ENCODE measurements around the gene GTF3C2.

The GTF3C2 gene, protein sequence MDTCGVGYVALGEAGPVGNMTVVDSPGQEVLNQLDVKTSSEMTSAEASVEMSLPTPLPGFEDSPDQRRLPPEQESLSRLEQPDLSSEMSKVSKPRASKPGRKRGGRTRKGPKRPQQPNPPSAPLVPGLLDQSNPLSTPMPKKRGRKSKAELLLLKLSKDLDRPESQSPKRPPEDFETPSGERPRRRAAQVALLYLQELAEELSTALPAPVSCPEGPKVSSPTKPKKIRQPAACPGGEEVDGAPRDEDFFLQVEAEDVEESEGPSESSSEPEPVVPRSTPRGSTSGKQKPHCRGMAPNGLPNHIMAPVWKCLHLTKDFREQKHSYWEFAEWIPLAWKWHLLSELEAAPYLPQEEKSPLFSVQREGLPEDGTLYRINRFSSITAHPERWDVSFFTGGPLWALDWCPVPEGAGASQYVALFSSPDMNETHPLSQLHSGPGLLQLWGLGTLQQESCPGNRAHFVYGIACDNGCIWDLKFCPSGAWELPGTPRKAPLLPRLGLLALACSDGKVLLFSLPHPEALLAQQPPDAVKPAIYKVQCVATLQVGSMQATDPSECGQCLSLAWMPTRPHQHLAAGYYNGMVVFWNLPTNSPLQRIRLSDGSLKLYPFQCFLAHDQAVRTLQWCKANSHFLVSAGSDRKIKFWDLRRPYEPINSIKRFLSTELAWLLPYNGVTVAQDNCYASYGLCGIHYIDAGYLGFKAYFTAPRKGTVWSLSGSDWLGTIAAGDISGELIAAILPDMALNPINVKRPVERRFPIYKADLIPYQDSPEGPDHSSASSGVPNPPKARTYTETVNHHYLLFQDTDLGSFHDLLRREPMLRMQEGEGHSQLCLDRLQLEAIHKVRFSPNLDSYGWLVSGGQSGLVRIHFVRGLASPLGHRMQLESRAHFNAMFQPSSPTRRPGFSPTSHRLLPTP

DNA sequence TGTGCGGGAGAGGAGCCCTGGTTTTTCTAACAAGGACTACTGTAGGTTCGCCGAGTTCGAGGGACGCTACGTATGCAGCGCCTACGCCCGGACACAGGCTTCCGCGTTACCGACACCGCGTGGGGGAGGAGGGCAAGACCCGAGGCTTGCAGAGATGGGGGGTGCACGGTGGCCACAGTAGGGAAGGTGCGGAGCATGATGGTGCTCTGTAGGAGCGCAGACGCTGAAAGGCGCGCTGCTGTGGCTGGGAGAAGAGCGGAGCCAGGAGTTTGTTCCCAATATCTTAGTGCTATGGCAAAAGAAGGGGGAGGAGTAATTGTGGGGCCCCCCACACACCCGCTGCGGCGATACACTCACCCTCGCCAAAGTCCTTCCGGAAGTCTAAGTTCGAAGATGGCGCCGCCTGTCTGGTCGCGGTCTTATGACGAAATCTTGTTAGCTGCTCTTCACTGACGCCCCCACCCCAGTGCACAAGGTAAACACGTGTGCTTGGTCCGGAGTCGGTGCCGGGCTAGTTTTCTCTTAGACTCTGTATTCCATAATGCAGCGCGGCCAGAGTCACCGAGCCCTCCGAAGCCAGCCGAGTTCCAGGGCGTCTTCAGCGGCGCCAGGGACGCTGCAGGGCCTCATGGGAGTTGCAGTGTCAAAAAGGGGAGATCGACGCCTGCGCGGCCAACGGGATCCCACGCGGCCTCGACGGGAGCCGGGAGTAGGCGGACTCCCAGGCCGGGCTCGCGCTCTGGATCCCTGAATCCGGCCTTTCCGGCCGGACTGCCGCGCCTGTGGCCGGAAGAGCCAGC, at the start of gene GTF3C2:
TSS of gene GTF3C2 (minus strand) at position 383 of the 800 bp plus-strand sequence. CDS start 13,210 bp downstream, outside the sequence.
- DNase-seq = peak; percentile 97 to 98

DNA sequence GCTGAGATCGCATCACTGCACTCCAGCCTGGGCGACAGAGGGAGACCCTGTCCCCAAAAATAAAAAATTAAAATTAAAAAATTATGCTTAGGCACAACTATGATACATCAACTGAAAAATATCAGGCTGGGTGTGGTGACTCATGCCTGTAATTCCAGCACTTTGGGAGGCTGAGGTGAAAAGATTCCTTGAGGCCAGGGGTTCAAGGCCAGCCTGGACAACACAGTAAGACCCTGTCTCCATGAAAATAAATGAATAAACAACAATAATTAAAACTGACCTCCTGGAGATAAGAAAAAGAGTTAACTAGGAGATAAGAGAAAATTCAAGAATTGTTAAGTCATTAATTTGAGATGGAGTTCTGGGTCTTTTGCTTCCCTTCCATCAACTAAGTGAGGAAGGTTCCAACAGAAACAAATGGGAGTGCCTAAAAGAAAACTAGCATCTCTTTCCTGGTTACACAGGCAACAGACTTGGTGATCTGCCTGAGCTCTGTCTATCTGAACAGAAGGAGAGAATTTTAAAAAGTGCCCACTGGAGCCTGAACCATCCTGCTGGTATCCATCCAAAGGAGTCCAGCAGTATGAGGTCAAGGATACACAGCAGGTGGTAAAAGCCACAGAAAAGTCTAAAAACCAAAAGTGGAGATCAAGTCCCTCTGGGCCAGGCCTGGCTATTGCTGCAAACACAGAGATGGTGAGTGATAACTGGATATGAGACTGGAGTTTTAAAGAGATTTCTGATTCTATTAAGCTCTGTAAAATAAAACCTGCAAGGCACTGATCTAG, 44.0 kb upstream of the GTF3C2 start:
- DNase-seq = no peak

DNA sequence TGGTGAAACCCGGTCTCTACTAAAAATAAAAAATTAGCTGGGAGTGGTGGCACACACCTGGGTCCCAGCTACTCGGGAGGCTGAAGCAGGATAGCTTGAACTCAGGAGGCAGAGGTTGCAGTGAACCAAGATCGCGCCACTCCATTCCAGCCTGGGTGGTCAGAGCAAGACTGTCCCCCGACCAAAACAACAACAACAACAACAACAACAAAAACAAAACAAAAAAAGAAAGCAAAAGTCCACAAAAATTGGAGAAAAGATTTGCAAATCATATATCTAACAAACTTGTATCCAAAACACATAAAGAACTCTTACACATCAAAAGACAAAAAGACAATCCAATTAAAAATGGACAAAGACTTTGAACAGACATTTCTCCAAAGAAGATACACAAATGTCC, 42.4 kb upstream of the GTF3C2 start:
- DNase-seq = no peak

DNA sequence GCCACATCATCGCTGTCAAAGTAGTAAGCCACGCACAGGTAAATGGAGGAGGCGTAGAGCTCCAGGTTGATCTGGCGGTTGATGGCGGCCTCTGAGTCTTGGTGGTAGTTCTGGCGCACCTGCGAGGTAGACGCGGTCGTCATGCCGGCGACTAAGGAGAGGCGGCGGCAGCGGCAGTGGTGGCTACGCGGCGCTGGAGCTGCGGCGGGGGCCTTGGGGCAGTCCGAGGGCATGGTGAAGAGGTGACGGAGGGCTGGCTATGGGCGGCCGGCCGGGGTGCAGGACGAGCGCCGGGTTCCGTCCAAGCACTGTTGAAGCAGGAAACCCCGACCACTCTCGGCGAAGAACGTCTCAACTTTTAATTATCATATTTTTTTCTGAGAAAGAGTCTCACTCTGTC, 36.7 kb upstream of the GTF3C2 start:
- DNase-seq = no peak

DNA sequence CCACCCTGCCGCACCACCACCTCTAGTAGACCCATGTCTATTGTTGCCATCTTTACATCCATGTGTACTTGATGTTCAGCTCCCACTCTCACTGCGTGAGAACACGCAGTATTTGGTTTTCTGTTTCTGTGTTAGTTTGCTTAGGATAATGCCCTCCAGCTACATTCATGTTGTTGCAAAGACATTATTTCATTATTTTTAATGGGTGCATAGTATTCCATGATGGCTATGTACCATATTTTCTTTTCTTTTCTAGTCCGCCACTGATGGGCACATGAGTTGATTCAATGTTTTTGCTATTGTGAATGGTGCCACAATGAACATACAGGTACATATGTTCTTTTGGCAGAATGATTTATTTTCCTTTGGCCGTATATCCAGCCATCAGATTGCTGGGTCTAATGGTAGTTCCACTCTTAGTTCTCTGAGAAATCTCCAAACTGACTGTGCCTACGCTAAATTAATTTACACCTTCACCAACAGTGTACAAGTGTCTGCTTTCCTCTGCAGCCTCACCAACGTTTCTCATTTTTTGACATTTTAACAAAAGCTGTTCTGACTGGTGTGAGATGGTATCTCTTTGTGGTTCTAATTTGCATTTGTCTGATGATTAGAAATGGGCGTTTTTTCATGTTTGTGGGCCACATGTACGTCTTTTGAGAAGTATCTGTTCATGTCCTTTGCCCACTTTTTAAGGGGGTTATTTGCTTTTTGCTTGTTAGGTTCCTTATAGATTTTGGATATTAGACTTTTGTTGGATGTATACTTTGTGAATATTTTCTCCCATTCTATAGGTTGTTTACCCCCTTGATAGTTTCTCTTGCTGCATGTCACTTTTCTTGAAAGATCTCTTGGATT, 34.5 kb upstream of the GTF3C2 start:
- DNase-seq = no peak

DNA sequence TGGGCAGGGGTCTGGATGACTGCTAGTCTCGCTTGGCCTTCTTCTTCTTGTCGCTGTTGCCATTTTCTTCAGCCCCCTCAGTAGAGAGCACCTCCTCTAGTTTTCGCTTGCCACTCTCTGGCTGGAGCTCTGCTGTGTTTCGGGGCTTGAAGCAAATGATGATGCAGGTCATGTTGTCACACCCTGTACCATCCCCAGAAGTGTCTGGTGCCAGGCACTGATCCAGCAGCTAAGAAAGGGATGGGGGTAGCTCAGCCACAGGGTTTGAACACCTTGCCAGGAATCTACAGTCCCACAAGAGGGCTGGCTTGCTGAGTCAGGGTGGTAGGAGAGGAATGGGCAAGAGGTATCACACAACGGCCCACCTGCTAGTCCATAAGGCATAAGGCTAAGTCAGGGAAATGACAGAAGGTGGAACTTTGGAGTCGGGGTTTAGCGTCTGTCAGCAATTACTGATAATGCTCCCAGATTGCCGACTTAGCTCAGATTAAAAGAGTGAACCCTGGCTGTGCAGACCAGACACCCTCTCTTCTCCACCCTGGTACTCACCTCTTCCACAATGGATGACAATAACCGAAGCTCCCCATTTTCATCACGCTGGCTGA, 25.1 kb upstream of the GTF3C2 start:
- no peak for DNase-seq

DNA sequence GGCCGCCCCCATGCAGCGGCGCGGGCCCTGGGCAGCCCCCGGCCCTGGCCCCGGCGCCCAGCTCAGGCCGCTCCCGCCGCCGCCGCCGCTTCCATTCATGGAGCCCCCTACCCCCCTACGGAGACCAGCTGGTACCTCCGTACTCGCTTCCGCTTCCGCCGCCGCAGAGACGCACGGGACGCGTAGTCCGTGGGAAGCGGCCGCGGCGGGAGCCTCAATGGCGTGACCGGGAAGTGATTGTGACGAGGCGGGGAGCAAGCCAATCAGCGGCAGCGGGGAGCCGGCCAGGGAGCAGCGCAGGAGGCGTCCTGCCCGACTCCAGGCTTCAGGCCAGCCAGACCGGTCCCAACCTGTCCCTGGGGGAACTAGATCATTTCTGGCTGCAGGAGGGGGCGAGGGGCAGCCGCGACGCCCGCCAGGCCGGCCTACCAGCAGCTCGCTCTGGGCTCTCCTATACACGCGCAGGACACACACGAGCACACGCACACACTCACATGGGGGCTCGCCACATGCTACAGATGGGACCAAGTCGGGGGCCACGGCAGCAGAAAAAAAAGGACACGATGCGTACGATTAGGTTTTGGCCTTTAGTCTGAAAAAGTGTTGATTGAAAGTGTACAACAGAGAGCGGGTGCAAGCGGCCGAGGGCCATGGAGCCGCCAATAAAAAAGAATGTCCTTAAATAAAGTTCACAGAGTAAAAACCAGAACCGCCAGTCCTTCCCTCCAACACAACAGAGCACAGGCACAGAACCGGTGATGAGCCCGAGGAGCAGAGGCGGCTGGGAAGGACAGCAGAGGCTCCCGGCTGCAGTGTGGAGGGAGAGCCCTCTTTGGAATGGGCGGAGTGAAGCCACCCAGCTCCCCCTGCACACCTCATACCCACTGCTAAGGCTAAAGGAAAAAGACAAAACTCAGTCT, 24.3 kb upstream of the GTF3C2 start, which contains the start of gene ZNF513:
TSS of gene ZNF513 (minus strand) at position 109 of the 920 bp plus-strand sequence. CDS start 208 bp downstream, outside the sequence.
- DNase-seq = peak; percentile 97 to 98

DNA sequence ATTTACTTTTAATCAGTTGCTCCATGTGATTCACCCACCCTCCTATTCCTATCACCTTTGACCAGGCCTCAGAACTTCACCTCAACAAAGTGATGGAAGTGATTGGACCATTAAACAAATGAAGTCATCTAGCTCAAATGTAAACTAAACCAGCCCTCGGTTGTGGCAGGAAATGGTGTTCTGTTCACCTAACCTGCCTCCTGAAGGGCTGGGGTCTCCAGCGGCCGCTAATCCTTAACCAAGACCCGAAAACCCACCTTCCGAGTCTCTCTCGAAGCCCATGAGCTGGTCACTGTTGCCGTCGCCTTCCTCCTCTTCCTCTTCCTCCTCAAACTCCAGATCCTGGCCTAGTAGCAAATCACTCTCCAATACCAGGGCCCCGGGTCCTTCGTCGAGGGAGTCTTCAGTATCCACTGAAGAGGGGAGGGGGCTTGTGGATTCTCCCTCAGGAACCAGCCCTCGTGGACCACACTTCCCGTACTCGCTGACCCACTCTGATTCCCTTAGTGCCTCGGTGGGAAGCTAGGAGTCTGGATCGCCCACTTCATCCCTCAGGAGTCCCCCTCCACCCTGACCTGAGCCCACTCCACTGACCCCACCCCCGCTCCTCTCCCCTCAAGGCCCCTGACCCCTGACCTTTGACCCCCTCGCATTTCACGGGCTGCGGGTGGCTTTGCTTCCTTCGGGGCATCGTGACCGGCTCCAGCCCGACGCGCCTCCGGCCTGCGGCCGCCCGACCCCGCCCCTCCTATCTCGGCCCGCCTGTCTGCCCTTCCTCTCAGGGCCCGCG, 23.5 kb upstream of the GTF3C2 start:
- peak in 1 of 2 experiments; percentile 46 for DNase-seq

DNA sequence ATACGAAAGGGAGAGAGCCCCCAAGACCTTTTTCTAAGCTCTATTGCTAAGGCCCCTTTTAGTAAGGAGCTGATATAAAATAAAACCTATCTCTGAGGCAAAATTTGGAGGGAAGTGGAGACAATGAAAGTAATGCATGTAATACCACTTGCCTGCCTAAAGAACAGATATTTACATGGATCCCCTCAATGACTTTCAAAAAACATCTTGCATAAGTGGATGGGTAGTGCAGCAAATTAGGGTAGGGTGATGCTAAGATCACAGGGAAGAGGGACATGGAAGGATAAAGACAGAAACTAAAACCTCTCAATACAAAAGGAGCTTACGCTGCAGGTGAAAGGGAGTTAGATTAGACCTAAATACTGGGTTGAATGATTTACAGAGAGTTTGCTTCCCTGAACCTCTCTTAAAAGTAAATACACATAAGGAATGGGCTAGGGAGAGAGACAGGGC, 22.8 kb upstream of the GTF3C2 start:
- DNase-seq = no peak

DNA sequence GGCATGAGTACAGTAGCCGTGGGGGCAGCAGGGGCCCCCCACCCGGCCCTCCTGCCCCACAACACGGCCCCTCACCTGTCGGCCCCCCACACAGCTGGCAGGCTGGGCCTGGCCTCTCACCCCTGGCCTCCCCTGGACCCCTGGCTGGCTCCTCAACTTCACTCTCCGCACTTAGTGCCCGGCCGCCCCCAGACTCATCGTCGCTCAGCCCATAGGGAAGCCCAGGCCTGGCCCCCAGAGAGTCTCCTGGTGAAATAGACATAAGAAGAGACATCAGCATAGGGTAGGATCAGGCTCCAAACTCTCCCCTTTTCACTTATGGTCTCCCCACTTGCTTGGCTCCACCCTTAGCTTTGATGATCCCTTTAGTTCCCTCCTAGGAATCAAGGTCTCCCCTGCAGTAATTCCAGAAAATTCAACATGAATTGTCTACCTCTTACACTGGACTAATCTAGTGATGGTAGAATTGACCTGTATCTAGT, 22.3 kb upstream of the GTF3C2 start:
- DNase-seq = no peak

DNA sequence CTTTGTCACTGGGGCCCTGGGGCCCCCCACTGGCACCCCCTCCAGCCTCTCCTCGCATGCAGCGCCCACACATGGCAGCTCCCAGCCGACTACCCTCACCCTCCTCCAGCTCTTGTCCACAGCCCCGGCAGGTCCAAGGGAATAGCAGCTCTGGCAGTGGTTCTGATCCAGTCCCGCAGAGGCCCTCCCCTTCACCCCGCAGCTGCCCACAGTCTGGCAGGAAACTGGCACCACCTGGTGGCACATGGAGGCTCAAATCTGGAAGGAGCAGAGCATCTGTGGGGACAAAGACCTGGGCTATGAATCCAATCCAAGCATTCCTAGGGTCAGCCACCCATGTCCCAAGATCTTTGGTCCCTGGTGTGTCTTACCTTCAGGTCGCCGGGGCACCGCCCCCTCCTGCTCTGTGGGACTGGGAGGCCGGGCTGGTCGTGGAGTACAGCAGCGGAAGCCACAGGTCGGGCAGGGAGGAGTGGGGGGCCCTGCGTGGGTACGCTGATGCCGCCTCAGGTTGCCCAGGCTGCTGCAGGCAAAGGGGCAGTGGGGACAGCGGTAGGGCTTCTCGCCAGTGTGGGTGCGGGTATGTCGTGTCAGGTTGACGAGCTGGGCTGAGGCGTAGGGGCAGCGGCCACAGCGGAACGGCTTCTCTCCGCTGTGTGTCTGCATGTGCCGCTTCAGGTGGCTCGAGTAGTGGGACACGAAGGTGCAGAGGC, 21.7 kb upstream of the GTF3C2 start:
- DNase-seq = no peak

DNA sequence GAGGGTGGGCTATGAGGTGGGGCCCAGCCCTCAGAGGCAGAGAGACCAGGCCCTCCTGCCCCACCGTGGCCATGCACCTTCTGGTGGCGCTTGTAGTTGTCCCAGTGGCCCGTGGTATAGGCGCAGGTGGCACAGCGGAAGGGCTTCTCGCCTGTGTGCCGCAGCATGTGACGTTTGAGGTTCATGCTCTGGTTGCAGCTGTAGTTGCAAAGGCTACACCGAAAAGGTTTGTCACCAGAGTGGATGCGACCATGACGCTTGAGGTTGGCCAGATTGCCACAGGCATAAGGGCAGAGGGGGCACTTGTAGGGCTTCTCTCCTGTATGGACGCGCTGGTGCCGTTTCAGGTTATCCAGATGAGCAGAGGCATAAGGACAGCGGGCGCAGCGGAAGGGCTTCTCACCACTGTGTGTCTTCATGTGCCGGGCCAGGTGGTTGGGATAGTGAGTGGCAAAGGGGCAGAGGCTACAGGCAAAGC, 21.1 kb upstream of the GTF3C2 start:
- DNase-seq = no peak

DNA sequence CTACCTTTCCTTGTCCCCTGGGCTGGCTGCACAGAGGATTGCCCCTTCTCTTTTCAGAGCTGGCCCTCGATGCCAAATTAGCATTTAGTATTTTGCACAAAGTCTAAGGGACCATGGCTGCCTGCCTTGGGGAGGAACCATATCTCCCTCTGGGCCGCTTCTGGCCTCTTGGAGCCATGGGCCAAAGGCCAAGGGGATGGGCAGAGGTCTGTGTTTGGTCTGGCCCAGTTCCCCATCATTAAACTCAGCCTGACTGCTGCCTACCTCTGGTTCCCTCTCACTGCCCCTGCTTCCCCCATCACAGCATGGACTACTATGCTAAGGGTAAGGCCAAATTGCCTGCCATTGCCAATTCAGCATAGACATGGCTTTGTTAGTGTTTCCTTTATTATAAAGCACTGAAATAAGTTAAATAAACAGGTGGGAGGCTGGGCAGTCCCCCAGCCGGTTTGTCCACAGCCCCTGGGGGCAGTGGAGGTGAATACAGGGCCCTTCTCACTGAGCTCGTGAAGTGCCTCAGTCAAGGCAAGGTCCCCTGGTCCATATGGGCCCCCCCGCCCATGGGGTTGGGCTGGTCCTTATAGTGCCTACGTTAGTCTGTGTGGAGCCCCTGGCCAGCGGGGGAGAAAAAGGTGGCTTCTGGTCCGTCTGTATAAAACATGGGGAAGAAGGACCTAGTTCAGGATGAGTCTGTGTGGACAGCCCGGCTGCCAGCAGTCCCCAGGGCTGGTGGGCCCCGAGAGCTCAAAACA, 20.5 kb upstream of the GTF3C2 start:
- no peak for DNase-seq

DNA sequence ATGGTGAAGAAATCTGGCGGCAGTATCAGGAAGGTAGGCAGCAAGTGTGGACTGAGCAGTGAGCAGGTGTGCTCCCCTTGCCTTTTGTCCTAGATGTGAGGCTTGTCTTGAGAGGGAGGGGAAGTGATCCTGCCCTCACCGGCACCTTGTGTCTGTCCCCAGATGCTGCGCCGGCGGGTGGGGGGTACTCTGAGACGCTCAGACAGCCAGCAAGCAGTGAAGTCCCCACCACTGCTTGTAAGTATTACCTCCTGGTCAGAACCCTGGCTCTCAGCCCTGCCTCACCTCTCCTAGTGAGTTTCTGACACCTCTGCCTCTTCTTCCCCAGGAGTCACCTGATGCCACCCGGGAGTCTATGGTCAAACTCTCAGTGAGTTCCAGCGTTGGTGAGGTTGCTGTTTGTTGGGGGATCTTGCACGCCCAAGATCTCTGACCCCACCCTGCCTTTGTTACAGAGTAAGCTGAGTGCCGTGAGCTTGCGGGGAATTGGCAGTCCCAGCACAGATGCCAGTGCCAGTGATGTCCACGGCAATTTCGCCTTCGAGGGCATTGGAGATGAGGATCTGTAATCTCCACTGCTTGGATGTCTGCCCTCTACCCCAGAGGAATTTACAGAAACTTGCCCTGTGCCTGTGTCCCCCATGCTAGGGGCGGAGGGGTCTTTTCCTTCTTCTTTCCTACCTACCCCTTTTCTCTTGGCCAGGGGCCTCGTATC, 19.7 kb upstream of the GTF3C2 start:
- no peak for DNase-seq

DNA sequence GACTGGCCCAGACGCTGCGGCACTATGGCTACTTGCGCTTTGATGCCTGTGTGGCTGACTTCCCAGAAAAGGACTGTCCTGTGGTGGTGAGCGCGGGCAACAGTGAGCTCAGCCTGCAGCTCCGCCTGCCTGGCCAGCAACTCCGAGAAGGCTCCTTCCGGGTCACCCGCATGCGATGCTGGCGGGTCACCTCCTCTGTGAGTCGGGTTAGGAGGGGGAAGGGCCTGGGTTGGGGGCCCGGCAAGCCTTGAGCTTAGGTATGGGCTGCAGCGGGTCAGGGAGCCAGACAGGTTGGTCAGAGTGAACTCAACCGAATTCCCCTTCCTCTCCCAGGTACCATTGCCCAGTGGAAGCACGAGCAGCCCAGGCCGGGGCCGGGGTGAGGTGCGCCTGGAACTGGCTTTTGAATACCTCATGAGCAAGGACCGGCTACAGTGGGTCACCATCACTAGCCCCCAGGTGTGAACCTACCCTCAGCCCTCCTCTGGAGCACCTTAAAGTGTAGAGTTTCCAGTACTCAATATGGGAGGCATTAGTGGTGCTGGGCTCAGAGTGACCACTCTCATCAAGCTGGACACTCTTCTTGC, 19.0 kb upstream of the GTF3C2 start:
- no peak for DNase-seq

DNA sequence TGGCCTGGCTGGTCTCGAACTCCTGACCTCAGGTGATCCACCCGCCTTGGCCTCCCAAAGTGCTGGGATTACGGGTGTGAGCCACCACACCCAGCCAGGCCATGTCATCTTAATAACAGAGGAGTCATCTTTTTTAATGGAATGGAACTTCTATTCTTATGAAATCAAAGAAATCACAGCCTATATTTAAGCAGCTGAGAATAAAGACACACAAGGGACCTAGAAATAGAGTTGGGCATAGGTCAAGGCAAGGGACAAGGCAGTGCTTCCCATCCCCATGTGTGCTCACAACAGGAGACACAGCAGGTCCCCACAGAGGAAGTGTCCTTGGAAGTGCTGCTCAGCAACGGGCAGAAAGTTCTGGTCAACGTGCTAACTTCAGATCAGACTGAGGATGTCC, 17.0 kb upstream of the GTF3C2 start:
- DNase-seq = no peak

Measured in NCI-H2081 (cell line).